ENCODE measurements around the gene GPATCH2.

DNA sequence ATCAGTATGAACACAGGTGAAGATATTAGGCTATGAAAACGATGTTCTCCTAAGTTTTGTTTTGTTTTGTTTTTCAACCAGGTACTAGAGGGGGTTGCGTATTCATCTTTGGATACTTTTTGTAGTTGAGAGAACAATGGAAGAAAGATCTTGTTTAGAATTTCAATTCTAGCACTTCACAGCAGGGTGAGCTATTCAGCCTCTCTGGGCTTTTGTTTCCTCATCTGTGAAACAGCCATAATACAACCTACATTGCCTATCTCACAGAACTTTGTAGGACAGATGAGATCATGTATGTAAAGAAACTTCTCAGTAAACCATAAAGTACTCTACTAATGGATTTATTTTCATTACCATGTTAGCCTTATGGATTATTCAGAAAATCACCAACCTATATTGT is 199.5 kb downstream of the GPATCH2 start:
- TF ChIP-seq, protein P1, sequence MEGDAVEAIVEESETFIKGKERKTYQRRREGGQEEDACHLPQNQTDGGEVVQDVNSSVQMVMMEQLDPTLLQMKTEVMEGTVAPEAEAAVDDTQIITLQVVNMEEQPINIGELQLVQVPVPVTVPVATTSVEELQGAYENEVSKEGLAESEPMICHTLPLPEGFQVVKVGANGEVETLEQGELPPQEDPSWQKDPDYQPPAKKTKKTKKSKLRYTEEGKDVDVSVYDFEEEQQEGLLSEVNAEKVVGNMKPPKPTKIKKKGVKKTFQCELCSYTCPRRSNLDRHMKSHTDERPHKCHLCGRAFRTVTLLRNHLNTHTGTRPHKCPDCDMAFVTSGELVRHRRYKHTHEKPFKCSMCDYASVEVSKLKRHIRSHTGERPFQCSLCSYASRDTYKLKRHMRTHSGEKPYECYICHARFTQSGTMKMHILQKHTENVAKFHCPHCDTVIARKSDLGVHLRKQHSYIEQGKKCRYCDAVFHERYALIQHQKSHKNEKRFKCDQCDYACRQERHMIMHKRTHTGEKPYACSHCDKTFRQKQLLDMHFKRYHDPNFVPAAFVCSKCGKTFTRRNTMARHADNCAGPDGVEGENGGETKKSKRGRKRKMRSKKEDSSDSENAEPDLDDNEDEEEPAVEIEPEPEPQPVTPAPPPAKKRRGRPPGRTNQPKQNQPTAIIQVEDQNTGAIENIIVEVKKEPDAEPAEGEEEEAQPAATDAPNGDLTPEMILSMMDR (IDR thresholded peaks at IDR 0.05) = no peak; the same call in 1 of the 2 replicates
- TF ChIP-seq, protein P2, sequence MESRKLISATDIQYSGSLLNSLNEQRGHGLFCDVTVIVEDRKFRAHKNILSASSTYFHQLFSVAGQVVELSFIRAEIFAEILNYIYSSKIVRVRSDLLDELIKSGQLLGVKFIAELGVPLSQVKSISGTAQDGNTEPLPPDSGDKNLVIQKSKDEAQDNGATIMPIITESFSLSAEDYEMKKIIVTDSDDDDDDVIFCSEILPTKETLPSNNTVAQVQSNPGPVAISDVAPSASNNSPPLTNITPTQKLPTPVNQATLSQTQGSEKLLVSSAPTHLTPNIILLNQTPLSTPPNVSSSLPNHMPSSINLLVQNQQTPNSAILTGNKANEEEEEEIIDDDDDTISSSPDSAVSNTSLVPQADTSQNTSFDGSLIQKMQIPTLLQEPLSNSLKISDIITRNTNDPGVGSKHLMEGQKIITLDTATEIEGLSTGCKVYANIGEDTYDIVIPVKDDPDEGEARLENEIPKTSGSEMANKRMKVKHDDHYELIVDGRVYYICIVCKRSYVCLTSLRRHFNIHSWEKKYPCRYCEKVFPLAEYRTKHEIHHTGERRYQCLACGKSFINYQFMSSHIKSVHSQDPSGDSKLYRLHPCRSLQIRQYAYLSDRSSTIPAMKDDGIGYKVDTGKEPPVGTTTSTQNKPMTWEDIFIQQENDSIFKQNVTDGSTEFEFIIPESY (IDR thresholded peaks at IDR 0.05; ENCODE audit: borderline replicate concordance, low read depth) = no peak
- TF ChIP-seq, protein P3, sequence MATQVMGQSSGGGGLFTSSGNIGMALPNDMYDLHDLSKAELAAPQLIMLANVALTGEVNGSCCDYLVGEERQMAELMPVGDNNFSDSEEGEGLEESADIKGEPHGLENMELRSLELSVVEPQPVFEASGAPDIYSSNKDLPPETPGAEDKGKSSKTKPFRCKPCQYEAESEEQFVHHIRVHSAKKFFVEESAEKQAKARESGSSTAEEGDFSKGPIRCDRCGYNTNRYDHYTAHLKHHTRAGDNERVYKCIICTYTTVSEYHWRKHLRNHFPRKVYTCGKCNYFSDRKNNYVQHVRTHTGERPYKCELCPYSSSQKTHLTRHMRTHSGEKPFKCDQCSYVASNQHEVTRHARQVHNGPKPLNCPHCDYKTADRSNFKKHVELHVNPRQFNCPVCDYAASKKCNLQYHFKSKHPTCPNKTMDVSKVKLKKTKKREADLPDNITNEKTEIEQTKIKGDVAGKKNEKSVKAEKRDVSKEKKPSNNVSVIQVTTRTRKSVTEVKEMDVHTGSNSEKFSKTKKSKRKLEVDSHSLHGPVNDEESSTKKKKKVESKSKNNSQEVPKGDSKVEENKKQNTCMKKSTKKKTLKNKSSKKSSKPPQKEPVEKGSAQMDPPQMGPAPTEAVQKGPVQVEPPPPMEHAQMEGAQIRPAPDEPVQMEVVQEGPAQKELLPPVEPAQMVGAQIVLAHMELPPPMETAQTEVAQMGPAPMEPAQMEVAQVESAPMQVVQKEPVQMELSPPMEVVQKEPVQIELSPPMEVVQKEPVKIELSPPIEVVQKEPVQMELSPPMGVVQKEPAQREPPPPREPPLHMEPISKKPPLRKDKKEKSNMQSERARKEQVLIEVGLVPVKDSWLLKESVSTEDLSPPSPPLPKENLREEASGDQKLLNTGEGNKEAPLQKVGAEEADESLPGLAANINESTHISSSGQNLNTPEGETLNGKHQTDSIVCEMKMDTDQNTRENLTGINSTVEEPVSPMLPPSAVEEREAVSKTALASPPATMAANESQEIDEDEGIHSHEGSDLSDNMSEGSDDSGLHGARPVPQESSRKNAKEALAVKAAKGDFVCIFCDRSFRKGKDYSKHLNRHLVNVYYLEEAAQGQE (IDR thresholded peaks at IDR 0.05; ENCODE audit: low read depth, low read length) = no peak
